AG10803 (cell line): ENCODE measurements around the gene CCNJ.
A peak's percentile ranks its signal among the peaks of the same experiment; 100 is the strongest.
"Not testable (repeated sequence)": the region's sequence is repeated elsewhere in the genome, so short reads cannot be mapped to it uniquely, and the experiment has no call there.

ENCODE experiments used
- DNase-seq: peaks from one replicate; pipeline ENCODE4 v3.0.0; 2010; ENCODE audit warnings: low read depth
- H3K4me3 ChIP-seq: 2 replicates; pipeline ENCODE4 v1.5.1; 2011; ENCODE audit warnings: mild to moderate bottlenecking, low read length, control low read depth
- TF ChIP-seq, protein P1 (sequence below): conservative IDR thresholded peaks from 2 replicates; pipeline ENCODE4 v1.5.1; 2011; ENCODE audit warnings: mild to moderate bottlenecking, low read length, control low read depth, inconsistent platforms

CCNJ gene, protein sequence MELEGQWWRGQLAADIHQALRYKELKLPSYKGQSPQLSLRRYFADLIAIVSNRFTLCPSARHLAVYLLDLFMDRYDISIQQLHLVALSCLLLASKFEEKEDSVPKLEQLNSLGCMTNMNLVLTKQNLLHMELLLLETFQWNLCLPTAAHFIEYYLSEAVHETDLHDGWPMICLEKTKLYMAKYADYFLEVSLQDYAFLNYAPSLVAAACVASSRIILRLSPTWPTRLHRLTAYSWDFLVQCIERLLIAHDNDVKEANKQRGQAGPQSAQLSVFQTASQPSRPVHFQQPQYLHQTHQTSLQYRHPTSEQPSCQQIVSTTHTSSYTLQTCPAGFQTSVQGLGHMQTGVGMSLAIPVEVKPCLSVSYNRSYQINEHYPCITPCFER

GRCh38 chr10:96043033-96043892 lies at the start of gene CCNJ:
Gene CCNJ (plus strand): TSS chr10:96043583. CDS start chr10:96044394, 811 bp downstream.
- DNase-seq, result peak; percentile 88
- TF ChIP-seq, protein P1, sequence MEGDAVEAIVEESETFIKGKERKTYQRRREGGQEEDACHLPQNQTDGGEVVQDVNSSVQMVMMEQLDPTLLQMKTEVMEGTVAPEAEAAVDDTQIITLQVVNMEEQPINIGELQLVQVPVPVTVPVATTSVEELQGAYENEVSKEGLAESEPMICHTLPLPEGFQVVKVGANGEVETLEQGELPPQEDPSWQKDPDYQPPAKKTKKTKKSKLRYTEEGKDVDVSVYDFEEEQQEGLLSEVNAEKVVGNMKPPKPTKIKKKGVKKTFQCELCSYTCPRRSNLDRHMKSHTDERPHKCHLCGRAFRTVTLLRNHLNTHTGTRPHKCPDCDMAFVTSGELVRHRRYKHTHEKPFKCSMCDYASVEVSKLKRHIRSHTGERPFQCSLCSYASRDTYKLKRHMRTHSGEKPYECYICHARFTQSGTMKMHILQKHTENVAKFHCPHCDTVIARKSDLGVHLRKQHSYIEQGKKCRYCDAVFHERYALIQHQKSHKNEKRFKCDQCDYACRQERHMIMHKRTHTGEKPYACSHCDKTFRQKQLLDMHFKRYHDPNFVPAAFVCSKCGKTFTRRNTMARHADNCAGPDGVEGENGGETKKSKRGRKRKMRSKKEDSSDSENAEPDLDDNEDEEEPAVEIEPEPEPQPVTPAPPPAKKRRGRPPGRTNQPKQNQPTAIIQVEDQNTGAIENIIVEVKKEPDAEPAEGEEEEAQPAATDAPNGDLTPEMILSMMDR, result no peak; the same call in 1 of the 2 replicates
- H3K4me3 ChIP-seq, result peak within 1 kb of the TSS; percentile 80

DNA sequence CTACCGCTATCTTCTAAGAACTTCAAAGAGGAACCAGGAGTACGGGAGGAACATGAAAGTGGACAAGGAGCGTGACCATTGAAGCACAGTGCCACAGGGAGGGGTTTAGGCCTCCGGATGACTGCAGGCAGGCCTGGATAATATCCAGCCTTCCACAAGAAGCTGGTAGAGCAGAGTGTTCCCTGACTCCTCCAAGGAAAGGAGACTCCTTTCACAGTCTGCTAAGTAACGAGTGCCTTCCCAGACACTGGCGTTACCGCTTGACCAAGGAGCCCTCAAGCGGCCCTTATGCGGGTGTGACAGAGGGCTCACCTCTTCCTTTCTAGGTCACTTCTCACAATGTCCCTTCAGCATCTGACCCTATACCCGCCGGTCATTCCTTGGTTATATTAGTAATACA lies 49.0 kb upstream of the CCNJ start:
- H3K4me3 ChIP-seq, DNase-seq: not testable (repeated sequence)

GRCh38 chr10:95998255-95998784 lies 45.1 kb upstream of the CCNJ start:
- DNase-seq, result no peak
- TF ChIP-seq, protein P1, result no peak
- no peak overlapping the region for H3K4me3 ChIP-seq

GRCh38 chr10:96013956-96014355 lies 29.4 kb upstream of the CCNJ start:
- no peak overlapping the region for H3K4me3 ChIP-seq
- TF ChIP-seq, protein P1, result no peak
- no peak for DNase-seq

DNA sequence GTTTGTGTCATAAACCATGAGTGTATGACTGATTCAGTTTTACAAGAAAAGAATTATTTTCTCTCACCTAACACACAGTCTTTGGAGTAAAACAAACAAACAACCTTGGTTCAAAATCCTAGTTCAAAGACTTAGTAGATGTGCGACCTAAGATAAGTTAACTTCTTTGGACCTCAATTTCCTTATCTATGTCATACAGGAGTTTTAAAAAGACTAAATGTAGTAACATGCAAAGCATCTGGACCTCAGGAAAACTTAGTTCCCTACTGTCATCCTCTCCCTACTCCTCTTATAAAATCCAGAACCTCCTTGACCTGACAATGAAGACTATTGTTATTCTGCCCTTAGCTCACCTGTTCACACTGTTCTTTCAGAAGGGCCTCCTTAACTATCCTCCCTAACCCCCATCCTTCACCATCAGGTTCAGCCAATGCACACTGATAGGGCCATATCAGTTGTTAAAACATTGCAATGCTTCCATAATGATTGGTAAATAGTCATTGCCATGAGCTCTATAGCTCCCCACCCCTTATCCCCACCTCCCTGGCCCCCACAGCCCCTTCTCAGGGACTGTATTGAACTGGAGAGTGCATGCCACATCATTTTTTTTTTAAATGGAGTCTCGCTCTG lies 28.8 kb upstream of the CCNJ start:
- DNase-seq, result no peak
- TF ChIP-seq, protein P1, result no peak
- H3K4me3 ChIP-seq, result no peak overlapping the region

DNA sequence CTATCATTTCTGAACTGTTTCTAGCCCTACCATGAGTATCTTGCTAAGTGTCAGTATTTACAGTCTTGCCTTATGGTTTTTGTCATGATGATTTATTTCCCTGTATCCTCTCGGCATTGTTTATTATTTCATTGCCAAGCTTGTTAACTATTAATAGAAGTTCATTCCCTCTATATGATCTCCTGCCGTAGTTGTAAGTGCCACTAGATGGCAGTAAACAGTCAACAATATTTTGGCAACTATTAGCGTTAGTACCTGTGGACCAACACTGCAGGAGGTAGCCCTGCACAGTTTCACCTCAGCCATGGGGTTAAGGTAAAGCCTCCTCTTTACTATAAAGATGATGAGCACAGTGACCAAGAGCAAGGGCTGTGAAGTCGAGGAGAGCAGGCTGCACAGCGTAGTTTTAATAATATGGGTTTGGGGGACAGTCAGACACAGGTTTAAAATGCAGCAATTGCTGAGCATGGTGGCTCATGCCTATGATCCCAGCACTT lies 26.1 kb upstream of the CCNJ start:
- no peak overlapping the region for H3K4me3 ChIP-seq
- TF ChIP-seq, protein P1, result peak; percentile 83
- peak; percentile 55 for DNase-seq

GRCh38 chr10:96021332-96021731 lies 22.1 kb upstream of the CCNJ start:
- DNase-seq, result no peak
- TF ChIP-seq, protein P1, result no peak
- no peak overlapping the region for H3K4me3 ChIP-seq
